ENCODE results near the gene SGSH.
A peak's percentile ranks its signal among the peaks of the same experiment; 100 is the strongest.
"Not testable (repeated sequence)": the region's sequence is repeated elsewhere in the genome, so short reads cannot be mapped to it uniquely, and the experiment has no call there.

The SGSH gene

GRCh38 chr17:80209765-80210164 is 10.4 kb downstream of the SGSH start:
- no peak for DNase-seq

DNA sequence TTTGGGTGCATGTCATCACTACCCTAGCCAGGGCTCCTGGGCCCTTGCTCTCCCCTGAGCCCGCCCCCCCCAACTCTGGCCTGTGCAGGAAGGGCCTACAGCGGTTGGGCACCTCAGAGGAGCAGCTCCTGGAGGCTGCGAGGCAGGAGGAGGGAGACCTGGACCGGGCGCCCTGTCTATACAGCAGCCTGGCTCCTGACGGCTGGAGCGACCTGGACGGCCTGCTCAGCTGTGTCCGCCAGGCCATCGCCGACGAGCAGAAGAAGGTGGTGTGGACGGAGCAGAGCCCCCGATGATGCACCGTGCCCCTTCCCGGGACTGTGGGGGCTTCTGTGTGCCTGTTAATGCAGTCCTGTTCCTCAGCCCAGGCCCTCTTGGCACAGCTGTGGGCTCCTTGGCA is 12.1 kb downstream of the SGSH start:
- no peak for DNase-seq

DNA sequence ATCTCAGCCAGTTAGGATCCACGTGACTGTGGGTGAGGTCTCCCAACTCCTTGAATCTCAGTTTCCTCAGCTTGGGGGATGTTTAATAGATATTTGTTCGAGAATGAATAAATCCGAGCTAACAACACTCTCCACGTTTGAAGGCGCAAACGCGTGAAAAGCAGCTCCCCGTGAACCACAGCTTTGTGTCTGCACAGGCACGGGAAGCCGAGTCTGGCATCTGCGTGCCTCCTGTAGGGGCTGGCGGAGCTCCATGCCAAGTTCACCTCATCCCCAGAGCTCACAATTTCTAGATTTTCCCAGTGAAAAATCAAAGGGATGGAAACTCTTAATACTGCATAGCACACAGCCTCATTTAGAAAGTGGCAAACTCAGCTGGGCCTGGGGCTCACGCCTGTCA is 14.3 kb downstream of the SGSH start:
- DNase-seq = no peak

DNA sequence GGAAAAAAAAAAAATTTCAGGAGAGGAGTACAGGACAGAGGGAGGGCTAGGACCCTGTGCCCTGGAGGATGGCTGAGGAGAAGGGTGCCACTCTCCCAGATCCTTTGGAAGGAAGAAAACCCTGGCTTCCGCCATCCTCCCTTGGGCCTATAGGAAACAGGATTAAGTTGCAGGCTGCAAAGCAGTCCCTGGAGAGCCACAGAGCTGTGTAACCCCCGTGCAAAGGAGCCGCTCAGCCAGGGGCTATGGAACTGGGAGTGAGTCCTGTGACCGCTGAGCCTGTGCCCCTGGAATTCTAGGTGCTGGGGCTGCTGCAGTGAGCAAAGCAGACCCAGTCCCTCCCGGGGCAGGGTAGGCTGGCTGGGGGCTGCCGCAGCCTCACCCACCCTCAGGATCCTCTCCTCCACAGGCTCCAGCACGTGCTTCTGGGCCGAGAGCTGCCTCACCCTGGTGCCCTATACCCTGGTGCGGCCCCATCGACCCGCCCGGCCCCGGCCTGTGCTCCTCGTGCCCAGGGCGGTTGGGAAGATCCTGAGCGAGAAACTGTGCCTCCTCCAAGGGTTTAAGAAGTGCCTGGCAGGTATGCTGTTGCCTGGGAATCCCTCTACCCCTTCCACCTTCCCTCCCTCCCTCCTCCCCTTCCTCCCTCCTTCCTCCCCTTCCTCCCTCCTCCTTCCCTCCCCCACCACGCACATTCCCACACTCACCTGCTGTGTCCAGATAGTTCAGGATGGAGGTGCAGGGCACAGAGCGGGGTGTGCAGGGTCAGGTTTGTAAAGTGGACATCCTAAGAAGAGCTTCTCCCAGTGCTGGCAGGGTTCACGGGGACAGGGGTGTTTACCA is 15.3 kb downstream of the SGSH start:
- DNase-seq = no peak

DNA sequence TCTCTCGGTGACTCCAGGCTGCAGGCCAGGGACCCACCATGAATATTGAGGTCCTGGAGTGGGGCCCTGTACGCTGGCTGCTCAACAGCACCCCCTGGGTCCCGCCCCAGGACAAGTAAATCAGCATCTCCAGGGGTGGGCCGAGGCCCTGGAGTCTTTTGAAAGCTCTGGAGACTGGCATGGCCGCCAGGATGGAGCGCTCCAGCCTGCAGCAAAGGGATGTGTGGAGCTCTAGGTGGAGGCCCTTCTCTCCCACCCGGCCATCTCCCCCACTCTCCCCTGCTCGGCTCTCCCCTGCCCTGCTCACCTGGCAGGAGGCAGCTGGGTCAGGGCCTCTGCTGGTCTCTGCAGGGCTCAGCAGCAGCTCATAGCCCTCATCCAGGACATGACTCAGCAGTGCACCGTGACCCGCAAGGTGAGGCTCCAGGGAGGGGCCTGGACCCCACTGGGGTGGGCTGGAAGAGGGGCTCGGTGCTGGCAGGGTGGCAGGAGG is 16.6 kb downstream of the SGSH start:
- DNase-seq = no peak

- no peak for DNase-seq
These were observed 17.9 kb downstream of the SGSH start for GRCh38 chr17:80202197-80202596.

GRCh38 chr17:80201446-80201845 is 18.7 kb downstream of the SGSH start:
- no peak for DNase-seq

GRCh38 chr17:80199295-80199694 is 20.8 kb downstream of the SGSH start:
- not testable (repeated sequence) for DNase-seq

GRCh38 chr17:80198144-80198661 is 21.9 kb downstream of the SGSH start:
- peak; percentile 40 to 53 for DNase-seq

DNA sequence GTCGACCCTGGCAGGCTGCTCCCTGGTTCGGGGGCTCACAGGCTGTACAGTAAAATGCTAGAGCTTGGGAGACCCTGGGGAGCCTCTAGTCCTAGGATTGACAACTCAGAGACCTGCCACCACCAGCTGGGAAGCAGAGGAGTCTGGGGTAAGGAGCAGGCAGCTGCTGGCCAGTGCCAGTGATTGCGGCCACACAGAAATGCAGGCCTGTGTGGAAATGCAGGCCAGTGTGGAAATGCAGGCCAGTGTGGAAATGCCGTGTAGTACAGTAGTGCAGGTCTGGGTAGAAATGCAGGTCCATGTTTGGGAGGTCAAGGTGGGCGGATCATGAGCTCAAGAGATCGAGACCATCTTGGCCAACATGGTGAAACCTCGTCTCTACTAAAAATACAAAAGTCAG is 23.5 kb downstream of the SGSH start:
- DNase-seq = no peak

- DNase-seq = no peak
These were observed 24.2 kb downstream of the SGSH start for GRCh38 chr17:80195671-80196529.

GRCh38 chr17:80195141-80195540 is 25.0 kb downstream of the SGSH start:
- DNase-seq = peak in 1 of 2 experiments; percentile 85

DNA sequence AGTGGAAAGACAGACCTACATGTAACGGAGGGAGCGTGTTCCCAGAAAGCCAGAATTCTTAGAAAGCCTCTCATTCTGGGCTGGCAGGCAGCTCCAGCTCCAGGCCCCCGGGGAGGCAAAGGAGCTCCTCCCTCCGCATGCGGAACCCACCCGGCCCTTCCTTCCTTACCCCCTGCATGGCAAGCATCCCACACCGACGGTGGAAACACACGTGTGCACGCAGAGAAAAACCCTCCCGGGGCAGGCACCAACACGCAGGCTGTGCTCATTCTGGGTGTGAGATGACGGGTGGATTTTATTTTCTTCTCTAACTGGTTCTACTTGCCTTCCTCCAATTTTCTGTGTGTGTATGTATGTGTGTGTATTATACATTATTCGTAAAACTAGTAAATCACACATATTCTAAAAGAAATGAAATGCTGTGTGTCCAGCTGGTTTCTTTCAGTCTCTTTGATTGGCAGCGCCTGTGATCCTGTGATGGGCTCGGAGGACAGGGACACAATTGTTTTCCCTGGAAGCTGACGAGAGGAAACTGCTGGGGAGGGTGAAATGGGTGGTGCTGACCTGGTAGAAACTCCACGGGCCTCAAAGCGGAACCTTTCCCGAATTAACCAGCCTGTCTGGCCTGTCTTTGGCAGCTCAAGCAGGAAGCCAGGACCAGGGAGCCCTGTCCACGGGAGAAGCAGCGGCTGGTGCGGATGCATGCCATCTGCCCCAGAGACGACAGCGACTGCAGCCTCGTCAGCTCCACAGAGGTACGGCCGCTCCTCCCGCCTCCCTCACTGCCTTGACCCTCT is 28.1 kb downstream of the SGSH start:
- no peak for DNase-seq

DNA sequence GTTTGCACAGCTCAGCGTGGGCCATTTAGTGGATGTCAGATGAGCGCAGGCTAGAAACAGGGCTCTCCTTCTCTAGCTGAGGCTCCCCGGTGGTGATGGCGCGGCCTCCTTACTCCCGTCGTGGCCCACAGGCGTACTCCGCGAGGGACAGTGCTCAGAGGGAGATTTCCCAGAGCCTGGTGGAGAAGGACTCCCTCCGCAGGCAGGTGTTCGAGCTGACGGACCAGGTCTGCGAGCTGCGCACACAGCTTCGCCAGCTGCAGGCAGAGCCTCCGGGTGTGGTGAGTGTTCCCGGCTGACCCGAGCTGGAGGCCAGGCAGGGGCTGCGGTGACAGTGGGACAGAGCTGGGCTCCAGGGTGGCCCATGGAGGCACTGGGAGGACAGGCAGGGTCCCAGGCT is 28.9 kb downstream of the SGSH start:
- DNase-seq = peak; percentile 62 to 81

DNA sequence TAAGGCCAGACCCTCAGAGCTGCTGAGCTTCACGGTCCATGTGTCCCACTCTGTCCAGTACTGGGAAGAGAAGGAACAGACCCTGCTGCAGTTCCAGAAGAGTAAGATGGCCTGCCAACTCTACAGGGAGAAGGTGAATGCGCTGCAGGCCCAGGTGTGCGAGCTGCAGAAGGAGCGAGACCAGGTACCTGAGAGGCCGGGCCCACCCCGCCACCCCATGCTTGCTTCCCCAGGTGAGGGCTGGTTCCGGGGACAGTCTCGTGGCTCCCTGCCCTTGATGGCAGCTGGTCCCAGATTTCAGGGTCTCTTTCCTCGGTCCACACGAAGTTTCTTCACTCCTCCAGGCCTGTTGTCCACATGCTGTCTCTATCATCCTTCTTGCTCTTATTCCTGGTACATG is 29.4 kb downstream of the SGSH start:
- DNase-seq = no peak

GRCh38 chr17:80189611-80190010 is 30.5 kb downstream of the SGSH start:
- no peak for DNase-seq

DNA sequence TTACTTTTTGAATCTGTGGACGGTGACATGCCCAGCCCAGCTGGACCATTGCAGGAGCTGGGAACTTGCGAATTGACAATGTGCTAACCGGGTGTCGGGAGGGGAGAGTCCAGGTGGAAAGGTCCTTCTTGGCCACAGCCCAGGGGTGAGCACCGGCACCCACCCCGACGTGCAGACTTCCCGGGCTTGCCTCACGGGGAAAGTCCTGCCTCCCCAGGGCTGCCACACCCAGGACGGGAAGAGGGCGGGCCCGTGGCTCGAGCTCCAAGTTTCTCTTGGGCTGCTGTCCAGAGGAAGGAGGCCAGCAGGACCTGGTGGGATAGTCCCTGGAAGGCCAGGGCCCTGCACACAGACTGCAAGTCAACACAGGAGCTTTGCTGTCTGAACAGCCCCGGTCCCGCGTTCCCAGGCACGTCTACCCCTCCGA is 32.6 kb downstream of the SGSH start:
- DNase-seq = no peak

GRCh38 chr17:80187090-80187489 is 33.0 kb downstream of the SGSH start:
- DNase-seq = no peak

DNA sequence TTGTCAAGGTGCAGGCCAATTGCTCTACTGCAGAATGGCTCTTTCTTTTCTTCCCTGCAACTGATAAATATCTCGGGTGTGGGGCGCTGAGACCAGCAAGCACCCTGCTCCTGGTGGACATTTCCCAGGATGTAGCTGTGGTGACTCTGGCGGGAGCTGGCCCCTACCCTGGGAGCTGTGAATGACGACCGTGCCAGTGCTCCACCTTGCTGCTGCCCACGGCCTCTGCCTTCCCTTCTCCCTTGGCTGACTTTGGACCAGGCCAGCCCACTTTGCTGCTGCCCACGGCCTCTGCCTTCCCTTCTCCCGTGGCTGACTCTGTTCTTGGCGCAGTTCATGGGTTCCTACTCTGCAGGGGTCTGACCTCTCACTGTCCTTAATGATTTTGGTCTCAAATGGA is 34.2 kb downstream of the SGSH start:
- no peak for DNase-seq

- no peak for DNase-seq
These were observed 35.8 kb downstream of the SGSH start for GRCh38 chr17:80184423-80184714.

- DNase-seq = peak; percentile 68 to 71
These were observed 36.3 kb downstream of the SGSH start for GRCh38 chr17:80183581-80184422.

DNA sequence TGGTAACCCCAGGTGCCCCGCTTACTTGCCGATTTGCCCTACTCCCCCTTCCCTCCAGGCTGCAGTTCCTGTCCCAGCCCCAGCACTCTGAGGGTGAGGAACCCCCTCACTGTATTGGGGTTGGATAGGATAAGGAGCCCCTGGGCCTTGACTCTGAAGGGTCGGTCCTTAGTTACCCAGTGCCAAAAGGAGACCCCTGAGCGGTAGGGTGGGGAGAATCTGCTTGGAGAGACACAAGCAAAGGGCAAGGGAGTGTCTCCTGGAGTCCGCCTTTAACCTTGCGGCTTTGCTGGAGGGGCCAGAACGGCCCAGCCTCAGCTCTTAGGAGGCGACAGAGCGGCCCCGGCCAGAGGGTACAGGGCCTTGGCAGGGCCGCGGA is 37.3 kb downstream of the SGSH start:
- no peak for DNase-seq
